Transverse colon (tissue), 4 donors: Measurements from ENCODE around the gene CDKL4. TPM values are rescaled to one million over a fixed set of nuclear protein-coding genes. Genes with fewer than 3 reads are reported as not detected.
"Not testable (repeated sequence)": the region's sequence is repeated elsewhere in the genome, so short reads cannot be mapped to it uniquely, and the experiment has no call there.

Experiments
- DNase-seq: peaks from one replicate; pipeline ENCODE4 v3.0.0-alpha.2; 2019
- H3K27ac ChIP-seq, 4 donors: fragments of 200-600 bp; sonication (generic); 2 replicates each; pipeline ENCODE4 v1.5.1; 2016 to 2018; ENCODE audit warnings: inconsistent platforms in 4 of 4
- H3K27me3 ChIP-seq: fragments of 200-600 bp; sonication (generic); 2 replicates; pipeline ENCODE4 v1.5.1; 2017; ENCODE audit warnings: inconsistent platforms
- H3K36me3 ChIP-seq, 4 donors: fragments of 200-600 bp; sonication (generic); 2 replicates each; pipeline ENCODE4 v1.5.1; 2017 to 2019; ENCODE audit warnings: inconsistent platforms in 4 of 4
- H3K4me1 ChIP-seq, 4 donors: fragments of 200-600 bp; sonication (generic); 2 replicates each; pipeline ENCODE4 v1.5.1; 2017 to 2020; ENCODE audit warnings: inconsistent platforms in 4 of 4
- H3K4me3 ChIP-seq, 4 donors: fragments of 200-600 bp; sonication (generic); 1 replicate in 1 of 4; 2 replicates in 3 of 4; pipeline versions ENCODE4 v1.5.1 to v1.6.1; 2017 to 2019; ENCODE audit warnings: inconsistent platforms in 4 of 4
- H3K9me3 ChIP-seq, 2 donors: fragments of 200-600 bp; sonication (generic); 2 replicates each; pipeline ENCODE4 v1.5.1; 2017 to 2019; ENCODE audit warnings: inconsistent platforms in 2 of 2
- CTCF ChIP-seq, 5 experiments: fragments of 200-600 bp in 3 of 5; fragments of 450-650 bp in 2 of 5; sonication (generic) in 3 of 5; IDR thresholded peaks; 1 replicate in 2 of 5; 2 replicates in 3 of 5; pipeline ENCODE4 v1.5.1; 2016 to 2017; ENCODE audit warnings: antibody characterized with exemption in 5 of 5, inconsistent platforms in 3 of 5, mild to moderate bottlenecking in 2 of 5, moderate library complexity in 1 of 5
- EP300 ChIP-seq: sonication (generic); formaldehyde crosslinking; IDR thresholded peaks from one replicate; pipeline ENCODE4 v1.6.1; 2017; ENCODE audit warnings: antibody characterized with exemption, low read depth
- POLR2A ChIP-seq: fragments of 450-650 bp; IDR thresholded peaks from one replicate; pipeline ENCODE4 v1.6.1; 2016; ENCODE audit warnings: antibody characterized with exemption, mild to moderate bottlenecking, moderate library complexity
- POLR2AphosphoS5 ChIP-seq, 3 donors: sonication (generic); formaldehyde crosslinking; IDR thresholded peaks; one replicate each; pipeline ENCODE4 v1.6.1; 2016; ENCODE audit warnings: antibody characterized with exemption in 3 of 3
- WGBS, 2 donors: methylation state at CpG; one replicate each; pipeline ENCODE4 v1.1.5; 2018; ENCODE audit warnings: low coverage in 1 of 2; 5-methylcytosine and 5-hydroxymethylcytosine counted together
- in situ Hi-C, 4 donors: fragments of 200-750 bp; cut with MboI; loops; one replicate each; pipeline versions ENCODE4 v1.15.0 to v1.15.1; 2017; ENCODE audit warnings: low sequenced_read_pairs in 3 of 4, low pct_ligation_motif_present in 1 of 4, low pct_unique_long_range_greater_than_20kb in 1 of 4
- intact Hi-C: fragments of 100-400 bp; cut with DNase I; formaldehyde crosslinking; loops from one replicate; pipeline ENCODE4 v1.15.1; 2023; ENCODE audit warnings: low total_unique reads
- total RNA-seq, 4 donors: library from RNA; depleted of rRNA; stranded (reverse); fragments of >200 nt; gene quantifications; one replicate each; pipeline ENCODE4 v1.1.0, GENCODE V29; 2016

Gene CDKL4
- total RNA-seq, 4 donors from 2014 or later, result 0.79 to 1.5 TPM; not detected in 2

GRCh38 chr2:39203382-39203781 lies 40.4 kb downstream of the CDKL4 start:
- WGBS, 2 donors, result 92 to 95% methylated on average over 5 of the region's 6 CpGs
- H3K27me3 ChIP-seq, result no peaks in the 10 kb centered on the region
- in situ Hi-C loops (no loop called here), intact Hi-C loops (no loop called here)
- H3K9me3 ChIP-seq, result no peaks in the 10 kb centered on the region
- DNase-seq, result no peak
- no peak overlapping the region for H3K27ac ChIP-seq
- no peak overlapping the region for H3K4me3 ChIP-seq
- TF ChIP-seq EP300 (no peak), POLR2A (no peak), POLR2AphosphoS5 (IDR thresholded peaks at IDR 0.05) (no peak), CTCF (IDR thresholded peaks at IDR 0.05) (no peak)
- H3K4me1 ChIP-seq, result no peaks in the 10 kb centered on the region
- no peaks in the 10 kb centered on the region for H3K36me3 ChIP-seq

DNA sequence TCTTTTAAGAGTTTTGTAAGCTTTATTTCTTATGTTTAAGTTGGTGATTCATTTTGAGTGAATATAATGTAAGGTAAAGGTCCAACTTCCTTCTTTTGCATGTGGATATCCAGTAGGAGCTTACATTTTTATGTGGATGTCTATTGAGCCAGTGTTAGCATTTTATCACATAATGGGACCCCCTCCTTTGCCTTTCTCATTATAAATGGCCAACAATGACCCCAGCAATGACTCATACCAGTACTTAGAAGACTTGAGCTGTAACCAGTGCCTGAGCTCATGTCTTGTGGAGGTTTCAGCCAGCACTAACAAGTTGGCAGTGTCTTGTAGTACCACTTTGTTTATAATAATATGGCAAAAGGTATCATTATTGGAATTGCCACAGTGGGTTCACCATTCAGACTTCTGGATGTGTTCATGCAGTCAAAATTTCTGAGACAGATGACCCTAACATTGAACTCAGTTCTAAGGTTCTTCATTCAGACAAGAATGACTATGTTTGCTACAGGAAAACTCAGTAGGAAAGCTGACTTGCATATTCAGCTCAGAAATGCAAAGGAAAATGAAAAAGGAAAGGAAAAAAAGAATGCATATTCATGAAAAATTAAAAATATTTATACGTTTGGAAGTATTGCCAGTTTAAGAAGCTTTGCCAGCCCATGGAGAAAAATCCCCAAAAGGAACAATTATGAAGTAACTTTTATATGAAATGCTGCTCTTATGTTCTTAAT lies 41.0 kb downstream of the CDKL4 start:
- no peak for TF ChIP-seq EP300
- no peak for TF ChIP-seq POLR2A
- TF ChIP-seq POLR2AphosphoS5 (IDR thresholded peaks at IDR 0.05), result no peak
- TF ChIP-seq CTCF (IDR thresholded peaks at IDR 0.05), result no peak
- Histone ChIP-seq H3K27me3 (no peaks in the 10 kb centered on the region), H3K4me1 (no peaks in the 10 kb centered on the region), H3K9me3 (no peaks in the 10 kb centered on the region), H3K27ac (no peak overlapping the region), H3K4me3 (no peak overlapping the region), H3K36me3 (no peaks in the 10 kb centered on the region)
- no peak for DNase-seq
- WGBS, 2 donors, result 81 to 100% methylated on average over 1 of the region's 1 CpG
- intact Hi-C loops (no loop called here), in situ Hi-C loops (no loop called here)

GRCh38 chr2:39197003-39197402 lies 46.8 kb downstream of the CDKL4 start:
- in situ Hi-C loops, H3K36me3 ChIP-seq, H3K27me3 ChIP-seq, H3K4me1 ChIP-seq, DNase-seq, H3K4me3 ChIP-seq, H3K27ac ChIP-seq, H3K9me3 ChIP-seq, intact Hi-C loops: not testable (repeated sequence)
- 94 to 100% methylated on average over 2 of the region's 2 CpGs for WGBS, 2 donors

GRCh38 chr2:39194686-39195085 lies 49.1 kb downstream of the CDKL4 start:
- no peaks in the 10 kb centered on the region for H3K36me3 ChIP-seq
- no peak overlapping the region for H3K4me3 ChIP-seq
- TF ChIP-seq POLR2AphosphoS5 (IDR thresholded peaks at IDR 0.05), result no peak
- no peak for TF ChIP-seq POLR2A
- TF ChIP-seq EP300, result no peak
- TF ChIP-seq CTCF (IDR thresholded peaks at IDR 0.05), result no peak
- intact Hi-C loops (no loop called here), in situ Hi-C loops (no loop called here)
- no peaks in the 10 kb centered on the region for H3K27me3 ChIP-seq
- no peak overlapping the region for H3K27ac ChIP-seq
- WGBS, 2 donors, result 93 to 96% methylated on average over 3 of the region's 3 CpGs
- no peak for DNase-seq
- H3K9me3 ChIP-seq, result no peaks in the 10 kb centered on the region
- H3K4me1 ChIP-seq, result no peaks in the 10 kb centered on the region

DNA sequence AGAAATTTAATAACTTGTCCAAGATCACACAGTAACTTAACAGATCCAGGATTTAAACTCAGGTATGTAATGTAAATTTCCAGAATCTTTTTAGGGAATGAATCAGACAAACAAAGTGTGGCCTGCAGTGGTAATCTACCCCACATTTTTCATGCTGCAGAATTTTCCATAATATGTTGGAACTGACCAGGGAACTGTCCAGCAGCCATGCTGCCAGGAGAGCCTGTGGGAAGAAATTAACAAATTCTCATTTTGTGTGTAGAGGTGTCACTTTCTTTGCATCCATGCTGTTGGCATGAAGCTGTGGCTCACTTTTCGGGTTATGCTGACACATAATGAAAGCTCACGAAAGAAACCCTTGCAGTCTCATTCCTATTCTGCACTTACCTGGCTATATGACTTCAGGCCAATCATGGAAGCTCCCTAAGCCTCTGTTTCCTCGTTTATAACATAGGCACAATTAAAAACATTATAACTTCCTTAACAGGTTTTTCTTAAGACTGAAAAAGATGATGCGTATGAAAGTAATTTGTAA lies 54.7 kb downstream of the CDKL4 start:
- TF ChIP-seq POLR2A (no peak), EP300 (no peak), POLR2AphosphoS5 (IDR thresholded peaks at IDR 0.05) (no peak), CTCF (IDR thresholded peaks at IDR 0.05) (no peak)
- no peaks in the 10 kb centered on the region for H3K4me1 ChIP-seq

More for the DNA sequence above, 54.7 kb downstream of the CDKL4 start:
- H3K27ac ChIP-seq, result no peak overlapping the region
- intact Hi-C loops (no loop called here), in situ Hi-C loops (no loop called here)
- H3K4me3 ChIP-seq, result no peak overlapping the region
- no peaks in the 10 kb centered on the region for H3K27me3 ChIP-seq
- DNase-seq, result no peak
- 64 to 70% methylated on average over 4 of the region's 4 CpGs for WGBS, 2 donors
- H3K36me3 ChIP-seq, result no peaks in the 10 kb centered on the region
- H3K9me3 ChIP-seq, result no peaks in the 10 kb centered on the region
